Measurements from ENCODE around the gene NEK7. TPM values are rescaled to one million over a fixed set of nuclear protein-coding genes. Genes with fewer than 3 reads are reported as not detected.
"Not testable (repeated sequence)": the region's sequence is repeated elsewhere in the genome, so short reads cannot be mapped to it uniquely, and the experiment has no call there.

The NEK7 gene
- total RNA-seq, 1 donor from 2014 or later = 63.2 TPM

- no peak overlapping the region for H3K27ac Mint-ChIP-seq
- no peak for DNase-seq (ENCODE audit: low spot score in 2 of 2, unreplicated experiment in 2 of 2)
- H3K27me3 Mint-ChIP-seq (ENCODE audit: low read depth) = no peaks in the 10 kb centered on the region
- H3K9me3 Mint-ChIP-seq = peaks cover 33% of the 10 kb centered on the region
- peaks cover 48% of the 10 kb centered on the region for H3K36me3 Mint-ChIP-seq
- no peak overlapping the region for H3K4me3 Mint-ChIP-seq
- H3K4me1 Mint-ChIP-seq = no peaks in the 10 kb centered on the region
- TF ChIP-seq CTCF (IDR thresholded peaks at IDR 0.05; ENCODE audit: unreplicated experiment) = no peak
Observed at GRCh38 chr1:198211696-198212095, 54.9 kb downstream of the NEK7 start.

GRCh38 chr1:198212126-198212525 is 55.3 kb downstream of the NEK7 start:
- no peak overlapping the region for H3K27ac Mint-ChIP-seq
- peaks cover 52% of the 10 kb centered on the region for H3K36me3 Mint-ChIP-seq
- H3K4me1 Mint-ChIP-seq = no peaks in the 10 kb centered on the region
- no peak for TF ChIP-seq CTCF (IDR thresholded peaks at IDR 0.05; ENCODE audit: unreplicated experiment)
- H3K27me3 Mint-ChIP-seq (ENCODE audit: low read depth) = no peaks in the 10 kb centered on the region
- H3K9me3 Mint-ChIP-seq = peaks cover 37% of the 10 kb centered on the region
- H3K4me3 Mint-ChIP-seq = no peak overlapping the region
- DNase-seq (ENCODE audit: low spot score in 2 of 2, unreplicated experiment in 2 of 2) = no peak

GRCh38 chr1:198212675-198213074 is 55.9 kb downstream of the NEK7 start:
- no peak for DNase-seq (ENCODE audit: low spot score in 2 of 2, unreplicated experiment in 2 of 2)
- Mint-ChIP-seq H3K27me3 (ENCODE audit: low read depth) (no peaks in the 10 kb centered on the region), H3K27ac (no peak overlapping the region), H3K4me3 (no peak overlapping the region), H3K36me3 (peaks cover 57% of the 10 kb centered on the region), H3K4me1 (no peaks in the 10 kb centered on the region), H3K9me3 (peaks cover 42% of the 10 kb centered on the region)
- no peak for TF ChIP-seq CTCF (IDR thresholded peaks at IDR 0.05; ENCODE audit: unreplicated experiment)

- Mint-ChIP-seq H3K27me3 (ENCODE audit: low read depth) (no peaks in the 10 kb centered on the region), H3K27ac (no peak overlapping the region), H3K36me3 (peaks cover 65% of the 10 kb centered on the region), H3K4me1 (no peaks in the 10 kb centered on the region), H3K4me3 (no peak overlapping the region), H3K9me3 (peaks cover 51% of the 10 kb centered on the region)
- no peak for DNase-seq (ENCODE audit: low spot score in 2 of 2, unreplicated experiment in 2 of 2)
- no peak for TF ChIP-seq CTCF (IDR thresholded peaks at IDR 0.05; ENCODE audit: unreplicated experiment)
Observed at GRCh38 chr1:198214924-198215323, 58.1 kb downstream of the NEK7 start.

DNA sequence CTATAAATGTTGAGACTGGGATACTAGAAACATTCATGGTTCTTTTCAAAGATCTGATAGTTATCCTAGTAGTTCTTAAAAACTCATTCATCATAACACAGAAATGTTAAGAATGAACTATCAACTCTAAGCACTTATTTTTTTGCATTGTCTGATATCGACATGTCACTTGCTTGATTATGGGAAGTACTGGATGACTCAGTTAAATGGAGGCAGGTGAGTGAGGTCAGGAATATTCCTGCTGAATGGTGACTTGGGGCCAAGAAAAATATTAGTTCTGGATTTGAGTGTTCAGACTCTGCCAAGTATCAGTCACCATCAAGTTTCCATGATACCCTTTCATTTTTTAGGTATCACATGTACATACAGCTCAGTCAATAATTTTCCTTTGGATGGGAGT is 63.6 kb downstream of the NEK7 start:
- Mint-ChIP-seq H3K27ac (peak overlapping the region; percentile 55), H3K4me3 (no peak overlapping the region), H3K36me3 (peaks cover 45% of the 10 kb centered on the region), H3K4me1 (peaks cover 2% of the 10 kb centered on the region), H3K9me3 (peaks cover 41% of the 10 kb centered on the region), H3K27me3 (ENCODE audit: low read depth) (no peaks in the 10 kb centered on the region)
- no peak for TF ChIP-seq CTCF (IDR thresholded peaks at IDR 0.05; ENCODE audit: unreplicated experiment)
- DNase-seq (ENCODE audit: low spot score in 2 of 2, unreplicated experiment in 2 of 2) = no peak

DNA sequence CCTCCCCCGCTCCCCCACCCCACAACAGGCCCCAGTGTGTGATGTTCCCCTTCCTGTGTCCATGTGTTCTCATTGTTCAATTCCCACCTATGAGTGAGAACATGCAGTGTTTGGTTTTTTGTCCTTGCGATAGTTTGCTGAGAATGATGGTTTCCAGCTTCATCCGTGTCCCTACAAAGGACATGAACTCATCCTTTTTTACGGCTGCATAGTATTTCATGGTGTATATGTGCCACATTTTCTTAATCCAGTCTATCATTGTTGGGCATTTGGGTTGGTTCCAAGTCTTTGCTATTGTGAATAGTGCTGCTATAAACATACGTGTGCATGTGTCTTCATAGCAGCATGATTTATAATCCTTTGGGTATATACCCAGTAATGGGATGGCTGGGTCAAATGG is 70.2 kb downstream of the NEK7 start:
- Mint-ChIP-seq H3K9me3 (peaks cover 18% of the 10 kb centered on the region), H3K36me3 (peaks cover 24% of the 10 kb centered on the region), H3K4me1 (peaks cover 15% of the 10 kb centered on the region)
- H3K27ac Mint-ChIP-seq; DNase-seq (ENCODE audit: low spot score in 2 of 2, unreplicated experiment in 2 of 2); H3K27me3 Mint-ChIP-seq (ENCODE audit: low read depth); H3K4me3 Mint-ChIP-seq: not testable (repeated sequence)

DNA sequence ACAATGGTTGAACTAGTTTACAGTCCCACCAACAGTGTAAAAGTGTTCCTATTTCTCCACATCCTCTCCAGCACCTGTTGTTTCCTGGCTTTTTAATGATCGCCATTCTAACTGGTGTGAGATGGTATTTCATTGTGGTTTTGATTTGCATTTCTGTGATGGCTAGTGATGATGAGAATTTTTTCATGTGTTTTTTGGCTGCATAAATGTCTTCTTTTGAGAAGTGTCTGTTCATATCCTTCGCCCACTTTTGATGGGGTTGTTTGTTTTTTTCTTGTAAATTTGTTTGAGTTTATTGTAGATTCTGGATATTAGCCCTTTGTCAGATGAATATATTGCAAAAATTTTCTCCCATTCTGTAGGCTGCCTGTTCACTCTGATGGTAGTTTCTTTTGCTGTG is 70.7 kb downstream of the NEK7 start:
- Mint-ChIP-seq H3K4me1 (peaks cover 19% of the 10 kb centered on the region), H3K36me3 (peaks cover 21% of the 10 kb centered on the region), H3K9me3 (peaks cover 16% of the 10 kb centered on the region)
- not testable (repeated sequence) for H3K27ac Mint-ChIP-seq; DNase-seq (ENCODE audit: low spot score in 2 of 2, unreplicated experiment in 2 of 2); H3K27me3 Mint-ChIP-seq (ENCODE audit: low read depth); H3K4me3 Mint-ChIP-seq

All from mesothelial cell of epicardium (in vitro differentiated cells).